Measurements from ENCODE around the gene KRT6B.

Gene KRT6B

DNA sequence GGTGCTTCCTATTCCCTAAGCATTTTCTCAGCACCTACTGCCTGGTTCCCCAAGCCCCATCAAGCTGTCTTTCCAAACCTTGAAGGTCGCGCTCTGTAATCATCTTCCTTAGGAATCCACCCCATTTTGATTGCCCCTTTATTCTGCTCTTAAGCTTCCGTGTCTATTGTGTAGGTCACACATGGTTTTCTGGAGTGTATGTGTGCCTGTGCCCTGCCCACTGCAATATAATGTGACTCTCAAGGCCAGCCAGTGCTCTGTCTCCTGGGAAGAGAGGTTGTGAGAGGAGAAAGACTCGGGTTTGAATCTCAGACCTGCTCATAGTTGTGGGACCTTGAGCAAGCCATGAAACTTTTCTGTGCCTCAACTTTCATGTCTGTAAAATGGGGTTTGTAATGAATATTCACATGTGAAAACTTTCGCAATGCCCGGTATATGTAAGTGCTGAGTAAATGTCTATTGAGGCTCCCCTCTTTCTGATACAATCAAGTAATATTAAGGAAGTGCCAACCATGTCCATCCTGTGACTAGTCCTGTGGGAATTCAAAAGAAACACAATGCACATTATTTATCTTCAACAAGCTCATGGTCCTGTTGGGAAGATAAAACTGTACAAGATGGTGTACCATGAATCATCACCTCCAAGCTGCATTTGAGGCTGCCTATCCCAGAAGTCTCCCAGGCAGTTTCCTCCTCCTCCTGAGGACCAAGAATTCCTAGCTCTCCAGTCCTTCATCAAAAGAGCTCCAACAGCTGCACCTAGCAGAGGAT lies 17.0 kb downstream of the KRT6B start:
- TF ChIP-seq, protein P1, sequence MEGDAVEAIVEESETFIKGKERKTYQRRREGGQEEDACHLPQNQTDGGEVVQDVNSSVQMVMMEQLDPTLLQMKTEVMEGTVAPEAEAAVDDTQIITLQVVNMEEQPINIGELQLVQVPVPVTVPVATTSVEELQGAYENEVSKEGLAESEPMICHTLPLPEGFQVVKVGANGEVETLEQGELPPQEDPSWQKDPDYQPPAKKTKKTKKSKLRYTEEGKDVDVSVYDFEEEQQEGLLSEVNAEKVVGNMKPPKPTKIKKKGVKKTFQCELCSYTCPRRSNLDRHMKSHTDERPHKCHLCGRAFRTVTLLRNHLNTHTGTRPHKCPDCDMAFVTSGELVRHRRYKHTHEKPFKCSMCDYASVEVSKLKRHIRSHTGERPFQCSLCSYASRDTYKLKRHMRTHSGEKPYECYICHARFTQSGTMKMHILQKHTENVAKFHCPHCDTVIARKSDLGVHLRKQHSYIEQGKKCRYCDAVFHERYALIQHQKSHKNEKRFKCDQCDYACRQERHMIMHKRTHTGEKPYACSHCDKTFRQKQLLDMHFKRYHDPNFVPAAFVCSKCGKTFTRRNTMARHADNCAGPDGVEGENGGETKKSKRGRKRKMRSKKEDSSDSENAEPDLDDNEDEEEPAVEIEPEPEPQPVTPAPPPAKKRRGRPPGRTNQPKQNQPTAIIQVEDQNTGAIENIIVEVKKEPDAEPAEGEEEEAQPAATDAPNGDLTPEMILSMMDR (IDR thresholded peaks at IDR 0.05; ENCODE audit: low read depth, low read length), result no peak
- no peak overlapping the region for H3K4me3 ChIP-seq (ENCODE audit: low read depth, low read length)

DNA sequence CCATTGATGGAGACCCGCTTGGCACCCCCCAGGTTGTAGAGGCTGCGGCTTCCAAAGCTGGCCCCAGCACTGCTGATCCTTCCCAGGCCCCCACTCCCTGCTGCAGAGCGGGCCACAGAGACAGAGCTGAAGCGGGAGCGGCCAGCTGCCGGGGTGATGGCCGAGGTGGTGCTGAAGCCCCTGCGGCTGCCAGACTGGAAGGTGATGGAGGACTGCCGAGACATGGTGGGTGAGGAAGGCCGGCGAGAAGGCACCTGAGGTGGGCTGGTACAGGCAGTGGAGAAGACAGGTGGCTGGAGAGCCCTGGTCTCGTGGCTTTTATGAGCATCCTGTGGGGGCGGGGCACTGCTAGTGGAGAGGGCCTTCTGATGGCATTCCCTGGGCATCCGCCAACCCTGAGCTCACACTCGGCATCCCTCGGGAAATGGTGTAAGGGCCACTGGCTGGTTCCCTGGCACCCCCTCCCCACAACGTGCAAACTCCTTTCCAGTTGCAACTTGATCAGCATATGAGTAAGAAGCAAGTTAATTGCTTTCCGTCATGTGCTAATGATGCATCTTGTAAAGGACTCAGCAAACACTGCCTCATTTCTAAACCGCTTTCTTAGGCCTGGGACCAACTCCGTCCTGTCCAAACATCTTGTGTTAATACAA lies 17.7 kb downstream of the KRT6B start, which contains the start of gene KRT75:
Gene KRT75 (minus strand): TSS at position 291 of the 653 bp plus-strand sequence. CDS start 67 bp downstream, at position 224.
- TF ChIP-seq, protein P1 (IDR thresholded peaks at IDR 0.05; ENCODE audit: low read depth, low read length), result no peak
- no peak within 1 kb of the TSS for H3K4me3 ChIP-seq (ENCODE audit: low read depth, low read length)

DNA sequence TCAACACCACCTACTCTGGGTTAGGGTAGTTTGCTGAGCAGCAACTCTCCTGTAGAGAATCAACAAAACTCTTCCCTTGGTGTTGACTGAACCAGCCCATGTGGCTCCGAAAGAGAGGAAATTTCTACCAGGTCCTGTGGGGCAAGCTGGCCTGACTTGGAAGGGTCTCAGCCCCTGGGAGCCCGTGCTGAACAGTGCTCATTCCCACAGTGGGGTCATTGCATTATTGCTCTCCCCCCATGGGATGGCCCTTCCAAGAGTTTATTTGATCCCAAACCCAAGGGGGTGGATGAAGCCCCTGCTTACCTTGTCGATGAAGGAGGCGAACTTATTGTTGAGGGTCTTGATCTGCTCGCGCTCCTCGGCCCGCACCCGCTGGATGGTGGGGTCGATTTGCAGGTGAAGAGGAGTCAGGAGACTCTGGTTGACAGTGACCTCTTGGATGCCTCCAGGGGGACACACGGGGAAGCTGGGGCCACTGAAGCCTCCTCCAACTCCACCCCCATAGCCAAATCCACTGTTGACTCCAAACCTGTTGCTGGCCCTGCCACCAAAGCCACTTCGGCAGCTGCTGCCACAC lies 18.4 kb downstream of the KRT6B start:
- TF ChIP-seq, protein P1 (IDR thresholded peaks at IDR 0.05; ENCODE audit: low read depth, low read length), result no peak
- H3K4me3 ChIP-seq (ENCODE audit: low read depth, low read length), result no peak overlapping the region

DNA sequence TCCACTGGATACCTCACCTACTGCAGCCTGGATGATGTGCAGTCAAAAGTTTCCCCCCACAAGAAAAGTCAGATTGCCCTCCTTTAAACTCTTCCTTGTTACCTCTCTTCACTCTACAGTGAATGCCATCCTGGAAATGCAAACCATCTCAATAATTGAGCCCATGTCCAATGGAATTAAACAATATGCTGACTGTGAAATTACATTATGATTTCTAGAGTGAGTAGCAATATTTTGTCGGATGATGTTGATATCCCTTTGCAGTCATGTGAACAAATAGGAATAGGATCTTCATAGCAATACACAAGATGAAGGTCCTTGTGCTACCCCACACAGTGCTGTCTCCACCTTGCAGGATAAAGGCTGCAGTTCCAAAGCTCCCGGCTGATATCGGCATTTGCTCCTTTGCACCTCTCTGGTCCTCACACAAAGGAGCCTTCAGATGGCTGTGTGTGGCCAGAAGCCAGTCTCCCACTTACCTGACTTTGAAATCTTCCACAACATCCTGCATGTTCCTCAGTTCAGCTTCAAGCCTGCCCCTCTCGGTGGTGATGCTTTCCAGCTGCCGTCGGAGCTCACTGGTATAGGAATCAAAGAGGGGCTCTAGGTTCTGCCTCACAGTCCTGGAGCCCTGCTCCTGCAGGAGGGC lies 19.3 kb downstream of the KRT6B start:
- TF ChIP-seq, protein P1 (IDR thresholded peaks at IDR 0.05; ENCODE audit: low read depth, low read length), result no peak
- H3K4me3 ChIP-seq (ENCODE audit: low read depth, low read length), result no peak overlapping the region

DNA sequence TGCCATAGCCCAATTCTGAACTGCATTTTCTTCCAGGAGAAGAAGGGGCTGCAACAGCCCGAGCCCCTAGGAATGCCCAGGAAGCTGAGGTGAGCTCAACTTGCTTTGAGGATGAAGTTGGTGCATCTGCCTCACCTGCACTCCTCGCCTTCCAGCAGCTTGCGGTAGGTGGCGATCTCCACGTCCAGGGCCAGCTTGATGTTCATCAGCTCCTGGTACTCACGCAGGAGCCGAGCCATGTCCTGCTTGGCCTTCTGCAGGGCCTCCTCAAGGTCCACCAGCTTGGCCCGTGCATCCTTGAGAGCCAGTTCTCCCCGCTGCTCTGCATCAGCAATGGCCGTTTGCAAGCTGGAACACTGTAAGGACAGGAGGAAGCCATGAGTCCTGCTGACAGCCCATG lies 23.8 kb downstream of the KRT6B start:
- TF ChIP-seq, protein P1 (IDR thresholded peaks at IDR 0.05; ENCODE audit: low read depth, low read length), result no peak
- no peak overlapping the region for H3K4me3 ChIP-seq (ENCODE audit: low read depth, low read length)

DNA sequence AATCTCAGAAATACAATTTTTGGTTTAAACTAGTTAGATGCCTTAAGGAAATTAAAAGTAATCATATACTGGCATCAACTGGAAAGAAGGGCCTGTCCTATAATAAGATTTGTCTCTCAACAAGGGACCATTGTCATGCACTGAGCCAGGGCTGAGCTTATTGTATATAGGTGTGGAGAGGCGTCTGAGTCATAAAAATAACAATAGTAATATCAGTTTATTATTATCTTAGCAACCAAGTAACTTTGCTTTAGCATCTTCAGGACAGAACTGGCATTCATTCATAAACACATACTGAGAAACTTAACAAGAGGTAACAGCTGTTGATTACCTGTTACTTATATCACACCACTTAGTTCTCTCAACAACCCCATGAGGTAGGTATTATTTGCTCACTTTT lies 24.9 kb downstream of the KRT6B start:
- TF ChIP-seq, protein P1 (IDR thresholded peaks at IDR 0.05; ENCODE audit: low read depth, low read length), result no peak
- no peak overlapping the region for H3K4me3 ChIP-seq (ENCODE audit: low read depth, low read length)
